ENCODE measurements around the gene PBX4.
A peak's percentile ranks its signal among the peaks of the same experiment; 100 is the strongest.
"Not testable (repeated sequence)": the region's sequence is repeated elsewhere in the genome, so short reads cannot be mapped to it uniquely, and the experiment has no call there.

PBX4 gene

DNA sequence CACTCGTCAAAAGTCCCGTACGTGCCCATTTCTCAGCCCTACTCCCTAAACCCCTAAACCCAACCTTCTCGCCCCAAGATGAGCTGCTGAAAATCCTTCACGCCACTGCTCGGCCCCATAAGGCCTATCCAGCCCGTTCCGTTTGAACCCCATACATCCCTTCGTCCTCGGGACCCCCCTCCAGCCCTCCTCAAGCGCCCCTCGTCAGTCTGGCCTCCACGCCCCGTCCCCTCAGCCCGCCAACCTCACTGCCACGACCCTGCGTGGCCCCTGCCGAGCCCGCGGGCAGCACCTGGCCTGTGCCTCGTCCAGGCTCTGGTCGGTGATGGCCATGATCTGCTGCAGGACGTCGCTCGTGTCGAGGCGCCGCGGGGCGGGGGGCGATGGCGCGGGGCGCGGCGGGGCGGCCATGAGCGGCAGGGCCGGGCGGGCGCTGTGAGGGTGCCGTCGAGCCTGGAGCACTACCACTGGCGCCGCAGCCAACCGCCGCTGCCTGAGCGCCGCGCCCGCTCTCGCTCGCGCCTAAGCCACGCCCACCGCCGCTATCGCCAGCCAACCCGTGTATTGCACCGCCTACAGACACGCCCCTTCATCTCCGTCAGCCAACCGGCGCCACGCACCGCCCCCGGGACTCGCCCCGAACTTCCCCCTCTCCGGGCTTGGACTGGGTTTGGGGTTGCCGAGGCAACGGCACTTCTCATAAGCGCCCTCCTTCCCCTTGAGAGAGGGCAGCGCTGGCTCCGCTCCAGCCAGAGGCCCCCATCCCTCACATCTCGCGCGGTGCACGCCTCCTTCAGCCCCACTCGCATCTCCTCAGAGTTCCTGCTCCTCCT lies at the start of gene PBX4:
Gene PBX4, minus strand, starts transcription at position 469 of the 833 bp plus-strand sequence. Its CDS starts 58 bp downstream, at position 411.
- TF ChIP-seq CTCF (IDR thresholded peaks at IDR 0.05; ENCODE audit: low read depth, low read length), result no peak
- H3K4me3 ChIP-seq (ENCODE audit: low read depth, low read length), result peak within 1 kb of the TSS; percentile 61

GRCh38 chr19:19665420-19665948 lies 47.0 kb upstream of the PBX4 start:
- not testable (repeated sequence) for H3K4me3 ChIP-seq (ENCODE audit: low read depth, low read length)

- H3K4me3 ChIP-seq (ENCODE audit: low read depth, low read length), result peak within 1 kb of the TSS; percentile 96
- no peak for TF ChIP-seq CTCF (IDR thresholded peaks at IDR 0.05; ENCODE audit: low read depth, low read length)
These were observed 45.0 kb upstream of the PBX4 start, which contains the start of gene ATP13A1 for GRCh38 chr19:19663256-19664120. Gene ATP13A1 (minus strand): TSS chr19:19663676. CDS start chr19:19663666, 10 bp downstream.

DNA sequence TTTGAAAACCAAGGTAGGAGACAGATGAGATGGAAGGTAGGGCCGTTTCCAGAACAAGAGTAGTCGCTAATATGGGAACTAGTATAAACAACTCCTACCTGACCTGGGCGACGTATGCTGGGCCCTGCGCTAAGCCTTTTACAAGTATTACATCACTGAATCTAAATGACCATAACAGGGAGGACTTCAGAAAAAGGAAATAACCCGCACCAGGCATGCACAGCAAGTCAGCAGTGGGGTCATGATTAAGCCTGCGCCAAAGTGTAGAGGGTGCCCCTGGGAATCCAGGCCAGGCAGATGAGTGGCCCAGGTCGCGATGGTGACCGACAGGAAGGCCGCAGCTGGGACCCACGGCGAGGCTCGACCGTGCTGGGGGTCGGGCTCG lies 44.4 kb upstream of the PBX4 start:
- peak overlapping the region; percentile 96 for H3K4me3 ChIP-seq (ENCODE audit: low read depth, low read length)
- TF ChIP-seq CTCF (IDR thresholded peaks at IDR 0.05; ENCODE audit: low read depth, low read length), result no peak

DNA sequence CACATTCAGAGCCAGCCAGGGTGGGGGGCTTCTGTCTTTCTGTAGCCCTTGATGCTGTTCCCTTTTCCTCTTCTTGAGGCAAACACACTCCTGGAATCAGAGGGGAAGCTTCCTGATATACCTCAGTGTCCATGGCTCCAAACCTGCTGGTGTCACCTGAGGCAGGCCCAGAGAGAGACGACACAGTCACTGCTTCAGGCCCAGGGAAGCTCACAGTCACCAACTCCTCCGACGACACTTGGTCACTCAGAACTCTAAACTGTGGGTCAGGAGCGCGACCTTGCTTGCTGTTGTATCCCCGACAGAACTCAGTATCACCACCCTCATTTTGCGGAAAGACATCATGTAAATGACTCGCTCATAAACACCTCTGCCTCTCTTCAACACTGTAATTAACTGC lies 43.9 kb upstream of the PBX4 start:
- no peak for TF ChIP-seq CTCF (IDR thresholded peaks at IDR 0.05; ENCODE audit: low read depth, low read length)
- H3K4me3 ChIP-seq (ENCODE audit: low read depth, low read length), result peak overlapping the region; percentile 96

GRCh38 chr19:19661675-19662251 lies 43.3 kb upstream of the PBX4 start:
- no peak for TF ChIP-seq CTCF (IDR thresholded peaks at IDR 0.05; ENCODE audit: low read depth, low read length)
- no peak overlapping the region for H3K4me3 ChIP-seq (ENCODE audit: low read depth, low read length)

GRCh38 chr19:19661141-19661674 lies 42.7 kb upstream of the PBX4 start:
- no peak for TF ChIP-seq CTCF (IDR thresholded peaks at IDR 0.05; ENCODE audit: low read depth, low read length)
- H3K4me3 ChIP-seq (ENCODE audit: low read depth, low read length), result no peak overlapping the region

Measured in WI38 (cell line).